SK-N-SH treated with all-trans-retinoic acid at 6 μM for 48 hours (cell line): Measurements from ENCODE around the gene PPA2.

Experiments used
- CSDC2 ChIP-seq: fragments of 250-450 bp; sonication (Bioruptor Pico); IDR thresholded peaks from 2 replicates; pipeline ENCODE4 v1.5.0; 2020; ENCODE audit warnings: mild to moderate bottlenecking, moderate library complexity
- ISL1 ChIP-seq: fragments of 250-450 bp; sonication (Bioruptor Pico); IDR thresholded peaks from 2 replicates; pipeline ENCODE4 v2.1.2; 2022; ENCODE audit warnings: mild to moderate bottlenecking, moderate library complexity
- TF ChIP-seq, protein P1 (sequence below): fragments of 250-450 bp; sonication (Bioruptor Pico); IDR thresholded peaks from 2 replicates; pipeline ENCODE4 v1.8.0; 2020; ENCODE audit warnings: mild to moderate bottlenecking, moderate library complexity, borderline replicate concordance

DNA sequence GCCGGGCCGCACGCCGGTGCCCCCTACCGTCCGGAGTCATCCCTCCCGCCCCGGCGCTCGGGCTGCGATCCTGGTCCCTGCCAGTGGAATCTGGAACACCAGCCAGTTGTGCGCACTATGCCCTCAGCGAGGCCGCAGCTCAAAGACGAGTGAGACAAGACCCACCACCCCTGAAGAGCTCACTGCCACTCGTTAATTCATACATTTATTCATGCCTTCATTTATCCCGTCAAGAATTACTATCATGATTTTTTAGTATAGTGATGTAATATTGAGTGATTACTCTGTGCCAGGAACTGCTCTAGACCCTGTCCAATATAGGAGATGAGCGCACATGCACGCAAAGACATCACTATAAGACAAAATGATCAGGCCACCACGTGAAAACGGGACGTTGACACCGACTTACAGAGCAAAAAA lies 247 bp upstream of the PPA2 start:
- TF ChIP-seq, protein P1, sequence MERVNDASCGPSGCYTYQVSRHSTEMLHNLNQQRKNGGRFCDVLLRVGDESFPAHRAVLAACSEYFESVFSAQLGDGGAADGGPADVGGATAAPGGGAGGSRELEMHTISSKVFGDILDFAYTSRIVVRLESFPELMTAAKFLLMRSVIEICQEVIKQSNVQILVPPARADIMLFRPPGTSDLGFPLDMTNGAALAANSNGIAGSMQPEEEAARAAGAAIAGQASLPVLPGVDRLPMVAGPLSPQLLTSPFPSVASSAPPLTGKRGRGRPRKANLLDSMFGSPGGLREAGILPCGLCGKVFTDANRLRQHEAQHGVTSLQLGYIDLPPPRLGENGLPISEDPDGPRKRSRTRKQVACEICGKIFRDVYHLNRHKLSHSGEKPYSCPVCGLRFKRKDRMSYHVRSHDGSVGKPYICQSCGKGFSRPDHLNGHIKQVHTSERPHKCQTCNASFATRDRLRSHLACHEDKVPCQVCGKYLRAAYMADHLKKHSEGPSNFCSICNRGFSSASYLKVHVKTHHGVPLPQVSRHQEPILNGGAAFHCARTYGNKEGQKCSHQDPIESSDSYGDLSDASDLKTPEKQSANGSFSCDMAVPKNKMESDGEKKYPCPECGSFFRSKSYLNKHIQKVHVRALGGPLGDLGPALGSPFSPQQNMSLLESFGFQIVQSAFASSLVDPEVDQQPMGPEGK (CRISPR knock-in tag), result no peak
- no peak for TF ChIP-seq ISL1 (CRISPR knock-in tag)
- TF ChIP-seq CSDC2 (CRISPR knock-in tag), result no peak
